Fibroblast of pulmonary artery (primary cell): ENCODE data around the gene MYCBP2.
"Not testable (repeated sequence)": the region's sequence is repeated elsewhere in the genome, so short reads cannot be mapped to it uniquely, and the experiment has no call there.

Source experiments
- DNase-seq: peaks from one replicate; pipeline ENCODE4 v3.0.0-alpha.2; 2010; ENCODE audit warnings: low read depth
- H3K4me3 ChIP-seq: replicated peaks from 2 replicates; pipeline ENCODE4 v1.5.1; 2011; ENCODE audit warnings: low read depth, mild to moderate bottlenecking, control low read depth, low read length, moderate library complexity
- CTCF ChIP-seq: IDR thresholded peaks from 2 replicates; pipeline ENCODE4 v1.5.1; 2011; ENCODE audit warnings: mild to moderate bottlenecking, control low read depth, low read length, inconsistent platforms; ENCODE audit errors: missing control alignments

The MYCBP2 gene

GRCh38 chr13:77022341-77022740, 304.6 kb downstream of the MYCBP2 start:
- H3K4me3 ChIP-seq = no peak overlapping the region
- no peak for TF ChIP-seq CTCF
- peak; percentile 51 for DNase-seq

- no peak for DNase-seq
- H3K4me3 ChIP-seq = no peak overlapping the region
- no peak for TF ChIP-seq CTCF
Measured at GRCh38 chr13:77019756-77020155, 307.1 kb downstream of the MYCBP2 start.

GRCh38 chr13:77016888-77017623, 309.8 kb downstream of the MYCBP2 start:
- DNase-seq = no peak
- H3K4me3 ChIP-seq = no peak overlapping the region
- TF ChIP-seq CTCF = no peak

- no peak for TF ChIP-seq CTCF
- H3K4me3 ChIP-seq = no peak overlapping the region
- DNase-seq = no peak
Measured at GRCh38 chr13:77016251-77016812, 310.6 kb downstream of the MYCBP2 start.

- no peak for DNase-seq
- TF ChIP-seq CTCF = no peak
- no peak overlapping the region for H3K4me3 ChIP-seq
Measured at GRCh38 chr13:77014906-77015685, 311.8 kb downstream of the MYCBP2 start.

GRCh38 chr13:77013853-77014542, 312.9 kb downstream of the MYCBP2 start:
- no peak for TF ChIP-seq CTCF
- DNase-seq = no peak
- no peak overlapping the region for H3K4me3 ChIP-seq

GRCh38 chr13:77009719-77010118, 317.2 kb downstream of the MYCBP2 start:
- DNase-seq, H3K4me3 ChIP-seq: not testable (repeated sequence)
